ENCODE data around the gene IQCH. TPM values are rescaled to one million over a fixed set of nuclear protein-coding genes. Genes with fewer than 3 reads are reported as not detected.

The IQCH gene
- total RNA-seq, 2 donors from 2014 or later: 0.52 to 0.83 TPM

DNA sequence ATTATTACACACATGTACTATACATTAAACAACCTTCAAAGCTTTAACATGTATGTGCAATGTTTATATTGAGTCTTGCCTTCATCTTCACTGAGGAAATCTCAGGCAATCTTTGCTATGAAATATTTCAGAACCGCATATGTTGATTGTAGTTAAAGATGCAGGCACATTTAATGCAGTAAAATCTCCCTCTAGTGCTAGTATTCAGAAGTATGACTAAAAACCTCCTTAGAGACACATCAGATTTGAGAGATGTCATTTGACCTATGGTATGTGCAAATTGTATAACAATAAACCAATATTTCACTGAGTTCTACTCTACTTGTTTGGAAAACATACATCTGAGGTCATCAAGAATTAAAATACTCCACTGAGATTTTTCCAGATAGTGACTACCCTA, 142.6 kb downstream of the IQCH start:
- H3K9me3 ChIP-seq: no peaks in the 10 kb centered on the region
- no peak for DNase-seq (ENCODE audit: low spot score)
- H3K4me1 ChIP-seq: no peaks in the 10 kb centered on the region
- TF ChIP-seq, protein P1, sequence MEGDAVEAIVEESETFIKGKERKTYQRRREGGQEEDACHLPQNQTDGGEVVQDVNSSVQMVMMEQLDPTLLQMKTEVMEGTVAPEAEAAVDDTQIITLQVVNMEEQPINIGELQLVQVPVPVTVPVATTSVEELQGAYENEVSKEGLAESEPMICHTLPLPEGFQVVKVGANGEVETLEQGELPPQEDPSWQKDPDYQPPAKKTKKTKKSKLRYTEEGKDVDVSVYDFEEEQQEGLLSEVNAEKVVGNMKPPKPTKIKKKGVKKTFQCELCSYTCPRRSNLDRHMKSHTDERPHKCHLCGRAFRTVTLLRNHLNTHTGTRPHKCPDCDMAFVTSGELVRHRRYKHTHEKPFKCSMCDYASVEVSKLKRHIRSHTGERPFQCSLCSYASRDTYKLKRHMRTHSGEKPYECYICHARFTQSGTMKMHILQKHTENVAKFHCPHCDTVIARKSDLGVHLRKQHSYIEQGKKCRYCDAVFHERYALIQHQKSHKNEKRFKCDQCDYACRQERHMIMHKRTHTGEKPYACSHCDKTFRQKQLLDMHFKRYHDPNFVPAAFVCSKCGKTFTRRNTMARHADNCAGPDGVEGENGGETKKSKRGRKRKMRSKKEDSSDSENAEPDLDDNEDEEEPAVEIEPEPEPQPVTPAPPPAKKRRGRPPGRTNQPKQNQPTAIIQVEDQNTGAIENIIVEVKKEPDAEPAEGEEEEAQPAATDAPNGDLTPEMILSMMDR (IDR thresholded peaks at IDR 0.05): no peak
- no peaks in the 10 kb centered on the region for H3K27me3 ChIP-seq
- no peak overlapping the region for H3K27ac ChIP-seq
- no peaks in the 10 kb centered on the region for H3K36me3 ChIP-seq
- H3K4me3 ChIP-seq: no peak overlapping the region

DNA sequence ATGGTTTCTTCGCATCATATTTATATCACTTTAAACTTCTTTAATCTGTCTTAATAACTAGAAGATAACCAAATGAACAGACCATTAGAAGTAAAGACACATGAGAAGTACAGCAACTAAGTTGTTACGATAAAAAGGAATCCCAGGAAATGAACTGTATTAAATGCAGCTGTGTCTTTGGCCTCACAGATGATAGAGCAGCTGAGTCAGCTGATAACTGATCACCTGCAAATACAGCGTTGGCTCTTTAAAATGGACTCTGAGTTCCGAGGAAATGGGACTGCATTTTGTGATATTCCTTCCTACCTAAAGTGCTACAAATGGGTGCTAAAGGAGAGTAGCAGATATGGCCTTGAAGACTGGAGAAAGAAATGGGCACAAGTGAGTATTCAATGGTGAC, 145.3 kb downstream of the IQCH start:
- no peaks in the 10 kb centered on the region for H3K9me3 ChIP-seq
- H3K4me1 ChIP-seq: no peaks in the 10 kb centered on the region
- H3K27me3 ChIP-seq: no peaks in the 10 kb centered on the region
- H3K36me3 ChIP-seq: no peaks in the 10 kb centered on the region
- no peak overlapping the region for H3K4me3 ChIP-seq
- TF ChIP-seq, protein P1 (IDR thresholded peaks at IDR 0.05): no peak
- H3K27ac ChIP-seq: no peak overlapping the region
- no peak for DNase-seq (ENCODE audit: low spot score)

DNA sequence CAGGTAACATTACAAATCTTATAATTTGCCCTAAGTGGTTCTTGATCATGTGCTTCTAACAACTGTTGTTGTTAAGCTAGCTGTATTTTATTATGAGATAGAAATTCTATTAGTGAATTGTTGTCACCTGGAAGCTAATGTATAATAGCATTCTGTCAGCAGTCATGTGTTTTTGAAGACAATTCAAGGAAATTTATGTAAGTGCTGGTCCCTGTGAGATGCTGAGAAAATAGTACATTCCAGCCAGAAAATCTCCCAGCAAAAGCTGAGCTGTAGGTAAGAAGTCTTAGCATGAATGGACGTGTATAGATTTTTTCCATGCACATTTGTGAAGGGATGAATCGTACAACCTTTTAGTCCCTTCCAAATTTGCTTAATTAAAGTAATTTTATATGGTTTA, 146.3 kb downstream of the IQCH start:
- no peaks in the 10 kb centered on the region for H3K27me3 ChIP-seq
- TF ChIP-seq, protein P1 (IDR thresholded peaks at IDR 0.05): no peak
- H3K4me1 ChIP-seq: no peaks in the 10 kb centered on the region
- no peak overlapping the region for H3K27ac ChIP-seq
- no peak overlapping the region for H3K4me3 ChIP-seq
- no peak for DNase-seq (ENCODE audit: low spot score)
- H3K9me3 ChIP-seq: no peaks in the 10 kb centered on the region
- H3K36me3 ChIP-seq: no peaks in the 10 kb centered on the region

DNA sequence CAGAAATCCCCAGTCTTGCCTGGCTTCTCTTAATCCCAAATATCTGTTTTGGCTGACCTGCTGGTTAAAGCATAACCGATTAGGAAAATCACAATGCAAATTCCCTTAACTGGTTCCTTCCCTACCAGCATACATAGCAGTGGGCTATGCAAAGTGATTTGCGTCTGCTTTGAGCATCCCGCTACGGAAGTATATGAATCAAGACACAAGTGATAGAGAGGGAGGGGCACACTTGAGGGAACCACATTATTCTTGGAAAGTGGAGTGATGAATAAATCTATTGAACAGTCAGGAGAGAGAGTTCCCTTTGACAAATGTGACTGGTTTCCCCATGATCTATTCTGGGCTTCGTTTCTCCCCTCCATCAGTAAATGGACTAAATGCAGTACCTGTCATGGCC, 146.8 kb downstream of the IQCH start:
- no peak for DNase-seq (ENCODE audit: low spot score)
- no peaks in the 10 kb centered on the region for H3K36me3 ChIP-seq
- TF ChIP-seq, protein P1 (IDR thresholded peaks at IDR 0.05): no peak
- no peak overlapping the region for H3K4me3 ChIP-seq
- H3K27me3 ChIP-seq: no peaks in the 10 kb centered on the region
- H3K4me1 ChIP-seq: no peaks in the 10 kb centered on the region
- H3K9me3 ChIP-seq: no peaks in the 10 kb centered on the region
- H3K27ac ChIP-seq: no peak overlapping the region

DNA sequence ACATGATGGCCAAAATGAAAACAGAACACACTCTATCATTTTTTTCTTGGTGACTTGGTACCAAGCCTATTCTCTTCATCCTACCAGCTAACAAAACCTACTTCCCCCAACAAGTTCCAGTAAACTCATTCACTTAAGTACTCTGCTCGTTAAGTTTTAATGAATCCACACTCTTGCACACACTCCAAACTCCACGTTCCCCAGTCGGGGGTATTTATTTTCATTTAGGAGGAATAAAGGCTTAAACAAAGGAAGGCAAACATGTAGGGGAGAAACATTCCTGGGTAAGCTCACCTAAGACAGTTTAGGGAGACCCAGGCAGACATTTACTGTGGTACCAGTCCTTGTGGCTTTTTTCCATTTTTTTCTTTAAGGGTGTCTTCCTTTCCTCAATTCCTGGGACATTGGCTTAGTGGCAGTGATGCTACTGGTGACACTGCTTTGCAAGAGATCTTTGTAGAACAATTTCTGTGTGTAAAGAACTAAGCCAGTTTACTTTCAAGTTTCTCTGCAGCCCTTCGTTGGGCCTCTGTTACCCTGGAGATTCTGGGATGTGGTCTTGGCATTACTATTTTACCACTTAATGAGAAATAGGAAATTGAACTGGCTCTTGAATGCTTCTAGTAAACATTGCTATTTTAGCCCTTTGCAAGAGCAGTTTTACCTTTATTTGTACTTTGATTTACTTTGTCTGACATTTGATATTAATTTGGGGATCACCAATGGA, 149.0 kb downstream of the IQCH start:
- Histone ChIP-seq H3K4me3 (no peak overlapping the region), H3K4me1 (no peaks in the 10 kb centered on the region)
- TF ChIP-seq, protein P1 (IDR thresholded peaks at IDR 0.05): no peak

More for the DNA sequence above, 149.0 kb downstream of the IQCH start:
- no peaks in the 10 kb centered on the region for H3K9me3 ChIP-seq
- H3K36me3 ChIP-seq: no peaks in the 10 kb centered on the region
- no peaks in the 10 kb centered on the region for H3K27me3 ChIP-seq
- DNase-seq (ENCODE audit: low spot score): no peak
- H3K27ac ChIP-seq: no peak overlapping the region

Measured in right atrium auricular region (tissue), 2 donors.